Body of pancreas (tissue), 4 donors: ENCODE results near the gene FAM131A. TPM values are rescaled to one million over a fixed set of nuclear protein-coding genes. Genes with fewer than 3 reads are reported as not detected.
A peak's percentile ranks its signal among the peaks of the same experiment; 100 is the strongest.

Experiments
- ATAC-seq: fragments of 150-250 bp; one replicate; pipeline ENCODE4 v1.9.1; 2016
- DNase-seq, 4 donors: peaks; one replicate each; pipeline ENCODE4 v3.0.0-alpha.2; 2019
- H3K27ac ChIP-seq, 4 donors: fragments of 200-600 bp; sonication (generic); 1 replicate in 3 of 4; 2 replicates in 1 of 4; pipeline versions ENCODE4 v1.5.1 to v1.6.1; 2016 to 2019; ENCODE audit warnings: mild to moderate bottlenecking in 1 of 4, mixed read lengths in 1 of 4, moderate library complexity in 1 of 4
- H3K27me3 ChIP-seq, 2 donors: fragments of 200-600 bp; sonication (generic); one replicate each; pipeline ENCODE4 v1.6.0; 2016; ENCODE audit warnings: mild to moderate bottlenecking in 1 of 2
- H3K36me3 ChIP-seq, 2 donors: fragments of 200-600 bp; sonication (generic); replicated peaks in 1 of 2; 2 replicates each; pipeline ENCODE4 v1.5.1; 2016; ENCODE audit warnings: low read depth in 2 of 2; ENCODE audit not compliant: insufficient read depth in 1 of 2
- H3K4me1 ChIP-seq: fragments of 200-600 bp; sonication (generic); one replicate; pipeline ENCODE4 v1.6.0; 2016
- H3K4me3 ChIP-seq, 2 donors: fragments of 200-600 bp; sonication (generic); 1 replicate in 1 of 2; 2 replicates in 1 of 2; pipeline ENCODE4 v1.5.1; 2016 to 2019
- H3K9me3 ChIP-seq, 3 donors: fragments of 200-600 bp; sonication (generic); 1 replicate in 2 of 3; 2 replicates in 1 of 3; pipeline ENCODE4 v1.5.1; 2016
- POLR2A ChIP-seq, 3 donors: fragments of 450-650 bp; IDR thresholded peaks; one replicate each; pipeline ENCODE4 v1.6.1; 2016; ENCODE audit warnings: antibody characterized with exemption in 3 of 3, mild to moderate bottlenecking in 2 of 3
- WGBS, 2 donors: methylation state at CpG; one replicate each; pipeline ENCODE4 v1.1.5; 2017; 5-methylcytosine and 5-hydroxymethylcytosine counted together
- intact Hi-C: fragments of 100-400 bp; cut with DNase I; formaldehyde crosslinking; loops from one replicate; pipeline ENCODE4 v1.15.1; 2023
- total RNA-seq, 2 donors: library from RNA; depleted of rRNA; stranded (reverse); fragments of >200 nt; gene quantifications; one replicate each; pipeline ENCODE4 v1.1.0, GENCODE V29; 2016
- TF ChIP-seq, protein P1 (sequence below), 7 experiments: fragments of 450-650 bp in 4 of 7; fragments of 200-600 bp in 3 of 7; sonication (generic) in 3 of 7; IDR thresholded peaks; one replicate each; pipeline ENCODE4 v1.5.1; 2016 to 2019; ENCODE audit warnings: antibody characterized with exemption in 7 of 7

The FAM131A gene
- total RNA-seq, 2 donors from 2014 or later: 11.5 to 13.5 TPM

DNA sequence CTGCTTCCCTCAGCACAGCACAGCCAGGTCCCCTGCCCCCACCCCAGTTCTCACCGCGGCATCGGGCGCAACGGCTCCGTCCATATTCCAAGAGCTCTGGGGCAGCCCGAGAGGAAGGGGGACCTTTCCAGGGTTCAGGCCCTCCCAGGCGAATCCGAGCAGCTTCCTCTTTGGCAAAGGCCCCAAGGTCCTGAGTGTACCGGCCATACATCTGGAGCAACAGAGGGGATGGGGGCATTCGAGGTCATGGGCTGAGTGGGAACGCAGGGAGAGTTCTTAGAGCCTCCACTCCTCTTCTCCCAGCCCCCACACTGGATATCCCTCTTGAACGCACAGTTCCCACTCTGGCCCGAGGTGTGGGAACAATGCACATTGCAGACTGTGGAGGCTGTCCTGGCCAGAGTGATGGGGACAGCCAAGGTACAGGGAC, 21.5 kb downstream of the FAM131A start:
- Histone ChIP-seq H3K4me1 (peaks cover 30% of the 10 kb centered on the region), H3K27ac (peak overlapping the region in 3 of 4 donors; percentile 95 to 97 (median 96)), H3K36me3 (no peaks in the 10 kb centered on the region), H3K9me3 (no peaks in the 10 kb centered on the region), H3K4me3 (no peak overlapping the region), H3K27me3 (no peaks in the 10 kb centered on the region)
- ATAC-seq (no peak), DNase-seq (peak in 1 of 4 donors; percentile 12)
- 31 to 41% methylated on average over 10 to 14 of the region's 14 CpGs for WGBS, 2 donors
- TF ChIP-seq POLR2A (IDR thresholded peaks at IDR 0.05): no peak
- TF ChIP-seq, protein P1, sequence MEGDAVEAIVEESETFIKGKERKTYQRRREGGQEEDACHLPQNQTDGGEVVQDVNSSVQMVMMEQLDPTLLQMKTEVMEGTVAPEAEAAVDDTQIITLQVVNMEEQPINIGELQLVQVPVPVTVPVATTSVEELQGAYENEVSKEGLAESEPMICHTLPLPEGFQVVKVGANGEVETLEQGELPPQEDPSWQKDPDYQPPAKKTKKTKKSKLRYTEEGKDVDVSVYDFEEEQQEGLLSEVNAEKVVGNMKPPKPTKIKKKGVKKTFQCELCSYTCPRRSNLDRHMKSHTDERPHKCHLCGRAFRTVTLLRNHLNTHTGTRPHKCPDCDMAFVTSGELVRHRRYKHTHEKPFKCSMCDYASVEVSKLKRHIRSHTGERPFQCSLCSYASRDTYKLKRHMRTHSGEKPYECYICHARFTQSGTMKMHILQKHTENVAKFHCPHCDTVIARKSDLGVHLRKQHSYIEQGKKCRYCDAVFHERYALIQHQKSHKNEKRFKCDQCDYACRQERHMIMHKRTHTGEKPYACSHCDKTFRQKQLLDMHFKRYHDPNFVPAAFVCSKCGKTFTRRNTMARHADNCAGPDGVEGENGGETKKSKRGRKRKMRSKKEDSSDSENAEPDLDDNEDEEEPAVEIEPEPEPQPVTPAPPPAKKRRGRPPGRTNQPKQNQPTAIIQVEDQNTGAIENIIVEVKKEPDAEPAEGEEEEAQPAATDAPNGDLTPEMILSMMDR (IDR thresholded peaks at IDR 0.05): no peak
- intact Hi-C loops: no loop called here

- DNase-seq: peak; percentile 43 to 52 (median 50)
- no peak for ATAC-seq
- TF ChIP-seq, protein P1 (IDR thresholded peaks at IDR 0.05): no peak
- TF ChIP-seq POLR2A (IDR thresholded peaks at IDR 0.05): no peak
- H3K9me3 ChIP-seq: no peaks in the 10 kb centered on the region
- peaks cover 31% of the 10 kb centered on the region for H3K4me1 ChIP-seq
- H3K27me3 ChIP-seq: no peaks in the 10 kb centered on the region
- H3K4me3 ChIP-seq: no peak overlapping the region
- WGBS, 2 donors: 63 to 69% methylated on average over 9 of the region's 9 CpGs
- intact Hi-C loops: no loop called here
- H3K27ac ChIP-seq: peak overlapping the region in 3 of 4 donors; percentile 95 to 97 (median 96)
- H3K36me3 ChIP-seq: no peaks in the 10 kb centered on the region
These were observed 22.2 kb downstream of the FAM131A start for GRCh38 chr3:184359610-184360009.

DNA sequence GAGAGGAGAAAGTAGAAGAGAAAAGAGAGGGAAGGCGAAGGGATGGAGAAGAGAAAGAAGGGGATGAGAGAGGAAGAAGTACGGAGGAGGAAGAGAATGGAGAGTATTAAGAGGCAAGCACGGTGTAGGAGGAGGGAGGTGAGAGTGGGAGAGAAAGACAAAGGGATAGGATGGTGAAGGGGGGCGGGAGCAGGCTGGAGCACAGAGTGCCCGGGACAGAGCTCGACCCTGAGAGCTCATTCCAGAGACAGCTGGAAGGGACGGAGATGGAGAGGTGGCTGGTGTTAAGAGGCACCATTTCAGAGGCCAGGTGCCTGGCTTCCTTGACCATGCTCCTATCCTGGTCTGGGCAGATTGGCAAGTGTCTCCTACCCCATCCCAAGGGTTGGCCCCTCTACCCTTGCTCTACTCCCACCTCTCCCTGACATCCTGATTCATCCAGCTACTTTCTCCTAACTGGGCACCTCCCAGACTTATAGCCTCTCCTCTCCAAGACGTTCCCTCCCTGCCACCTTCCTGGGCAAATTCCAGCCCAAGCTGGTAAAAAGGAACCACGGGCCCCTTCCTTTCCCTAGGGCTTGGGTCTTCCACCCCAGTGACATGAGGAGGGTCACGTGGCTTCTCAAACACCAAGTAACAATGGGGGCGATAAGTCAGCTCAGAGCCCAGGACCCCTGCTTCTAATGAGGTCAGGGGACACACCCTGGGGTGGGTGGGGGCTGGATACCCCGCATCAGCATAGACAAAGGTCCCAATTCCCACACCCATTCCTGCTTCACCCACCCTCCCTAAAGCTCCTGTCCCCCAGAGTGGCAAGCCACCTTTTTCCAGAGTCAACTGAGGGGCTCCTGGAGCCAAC, 22.9 kb downstream of the FAM131A start:
- Histone ChIP-seq H3K36me3 (peaks cover 0 to 3% of the 10 kb centered on the region in 2 donors), H3K4me3 (peak overlapping the region in 1 of 2 donors; percentile 25), H3K9me3 (no peaks in the 10 kb centered on the region), H3K4me1 (peaks cover 36% of the 10 kb centered on the region), H3K27ac (peak overlapping the region in 3 of 4 donors; percentile 95 to 97 (median 96)), H3K27me3 (no peaks in the 10 kb centered on the region)
- ATAC-seq (no peak), DNase-seq (peak in 1 of 4 donors; percentile 11)
- TF ChIP-seq, protein P1 (IDR thresholded peaks at IDR 0.05): no peak
- TF ChIP-seq POLR2A (IDR thresholded peaks at IDR 0.05): peak in 2 of 3 donors; percentile 36 to 41
- 67 to 68% methylated on average over 12 of the region's 12 CpGs for WGBS, 2 donors
- intact Hi-C loops: no loop called here

DNA sequence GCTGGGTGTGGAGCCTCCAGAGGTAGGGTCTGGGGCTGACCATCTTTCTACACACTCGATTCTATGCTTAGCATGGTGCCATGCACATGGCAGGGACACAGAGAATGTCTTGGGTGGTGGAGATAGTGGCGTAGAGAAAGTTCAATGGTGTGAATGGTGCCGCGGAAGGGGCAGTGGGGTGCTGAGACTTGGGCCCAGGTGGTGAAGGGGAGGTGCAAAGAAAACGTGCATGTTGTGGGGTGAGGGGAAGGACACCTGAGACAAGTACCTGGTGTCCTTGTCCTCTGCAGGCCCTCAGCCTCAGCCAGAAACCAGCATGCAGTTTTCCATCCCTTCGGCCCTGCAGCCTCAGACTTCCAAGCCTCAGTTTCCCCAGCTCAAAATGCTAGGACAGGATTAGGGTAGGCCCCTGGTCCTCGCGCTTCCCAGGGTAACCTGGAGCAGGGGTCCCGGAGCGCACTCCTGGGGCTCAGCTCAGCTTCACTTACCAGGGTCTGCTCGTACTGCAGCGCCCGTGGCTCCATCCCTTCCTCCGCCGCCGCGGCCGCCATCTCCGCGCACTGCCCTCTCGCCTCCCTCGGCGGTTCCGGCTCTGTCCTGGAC, 23.6 kb downstream of the FAM131A start:
- ATAC-seq: no peak
- intact Hi-C loops: no loop called here
- Histone ChIP-seq H3K9me3 (no peaks in the 10 kb centered on the region), H3K4me1 (peaks cover 36% of the 10 kb centered on the region), H3K4me3 (peak overlapping the region; percentile 25 to 57), H3K27ac (peak overlapping the region in 3 of 4 donors; percentile 95 to 97 (median 96)), H3K27me3 (no peaks in the 10 kb centered on the region), H3K36me3 (peaks cover 0 to 3% of the 10 kb centered on the region in 2 donors)
- 8 to 26% methylated on average over 6 to 24 of the region's 24 CpGs for WGBS, 2 donors
- peak in 2 of 3 donors; percentile 35 to 41 for TF ChIP-seq POLR2A (IDR thresholded peaks at IDR 0.05)
- TF ChIP-seq, protein P1 (IDR thresholded peaks at IDR 0.05): no peak
- DNase-seq: peak in 1 of 4 donors; percentile 9
